Endothelial cell of umbilical vein (primary cell): ENCODE data around the gene OR10A3. TPM values are rescaled to one million over a fixed set of nuclear protein-coding genes. Genes with fewer than 3 reads are reported as not detected.

Source experiments
- BruUV-seq: library from RNA; stranded (reverse); fragments of 400-500 nt; replicated peaks from 2 replicates; lab custom pipeline; 2021; lab: Mats Ljungman, UMichigan
- CTCF ChIA-PET: fragments of 300-600, 350-600 bp; sonication (Branson Sonifier 250); formaldehyde crosslinking; loops from one replicate; lab custom pipeline; 2021; ENCODE audit warnings: antibody characterized with exemption, inconsistent platforms; lab: Charles Lee
- POLR2A ChIA-PET: fragments of 300-600, 350-600 bp; sonication (Branson Sonifier 250); formaldehyde crosslinking; loops from one replicate; lab custom pipeline; 2021; ENCODE audit warnings: antibody characterized with exemption, inconsistent platforms; lab: Charles Lee
- DNase-seq: peaks from one replicate; pipeline ENCODE4 v3.0.0-alpha.2; 2011; ENCODE audit warnings: low read depth, low spot score
- FAIRE-seq: peaks from 2 replicates; lab custom pipeline; 2011; peaks lifted over from hg19 to GRCh38; lab: Jason Lieb, UNC
- H2AFZ ChIP-seq: 2 replicates; pipeline ENCODE4 v1.6.0; 2012; ENCODE audit warnings: low read depth, low read length, control low read depth, inconsistent platforms
- H3K27ac ChIP-seq: 2 replicates; pipeline ENCODE4 v1.5.1; 2011; ENCODE audit warnings: low read depth, mild to moderate bottlenecking, control low read depth, low read length, moderate library complexity; ENCODE audit not compliant: insufficient read depth
- H3K27me3 ChIP-seq, 2 experiments: 2 replicates each; pipeline versions ENCODE4 v1.6.0 to v1.6.1; 2011; ENCODE audit warnings: low read length in 2 of 2, mixed read lengths in 1 of 2; ENCODE audit not compliant: control insufficient read depth in 2 of 2, insufficient read depth in 2 of 2
- H3K36me3 ChIP-seq, 2 experiments: 2 replicates in 1 of 2; 3 replicates in 1 of 2; pipeline ENCODE4 v1.5.1; 2011; ENCODE audit warnings: low read length in 2 of 2, mild to moderate bottlenecking in 1 of 2, moderate library complexity in 1 of 2; ENCODE audit not compliant: control insufficient read depth in 2 of 2, insufficient read depth in 2 of 2; ENCODE audit errors: extremely low read depth in 1 of 2
- H3K4me1 ChIP-seq: 3 replicates; pipeline ENCODE4 v1.5.1; 2011; ENCODE audit warnings: mild to moderate bottlenecking, low read length; ENCODE audit not compliant: control insufficient read depth, insufficient read depth; ENCODE audit errors: extremely low read depth
- H3K4me2 ChIP-seq: 2 replicates; pipeline ENCODE4 v1.6.1; 2011; ENCODE audit warnings: low read length, control low read depth, mixed read lengths; ENCODE audit not compliant: insufficient read depth
- H3K4me3 ChIP-seq, 3 experiments: fragments of 200-600 bp in 1 of 3; sonication (generic), shearing (Covaris generic) in 1 of 3; replicated peaks in 1 of 3; 2 replicates each; pipeline ENCODE4 v1.5.1; 2011 to 2016; ENCODE audit warnings: control low read depth in 3 of 3, low read length in 3 of 3, mild to moderate bottlenecking in 2 of 3, inconsistent platforms in 1 of 3, low read depth in 1 of 3, moderate library complexity in 1 of 3; ENCODE audit not compliant: insufficient read depth in 1 of 3
- H3K79me2 ChIP-seq: 2 replicates; pipeline ENCODE4 v1.6.0; 2012; ENCODE audit warnings: low read length, inconsistent platforms; ENCODE audit not compliant: control insufficient read depth, insufficient read depth
- H3K9ac ChIP-seq: replicated peaks from 2 replicates; pipeline ENCODE3; 2011; ENCODE audit warnings: low read length, control low read depth; ENCODE audit not compliant: insufficient read depth; ENCODE audit errors: extremely low read depth
- H3K9me1 ChIP-seq: replicated peaks from 3 replicates; pipeline ENCODE4 v1.6.0; 2011; ENCODE audit warnings: mild to moderate bottlenecking, low read length; ENCODE audit not compliant: control insufficient read depth, insufficient read depth; ENCODE audit errors: extremely low read depth
- H3K9me3 ChIP-seq: replicated peaks from 2 replicates; pipeline ENCODE4 v1.5.1; 2012; ENCODE audit warnings: low read length, inconsistent platforms; ENCODE audit not compliant: control insufficient read depth, insufficient read depth
- H4K20me1 ChIP-seq: replicated peaks from 2 replicates; pipeline ENCODE3; 2011; ENCODE audit warnings: mild to moderate bottlenecking, low read length; ENCODE audit not compliant: control insufficient read depth, insufficient read depth; ENCODE audit errors: extremely low read depth
- CTCF ChIP-seq, 2 donors: IDR thresholded peaks; 1 replicate in 1 of 2; 2 replicates in 1 of 2; pipeline ENCODE4 v1.5.1; 2011; ENCODE audit warnings: low read length in 2 of 2, mild to moderate bottlenecking in 2 of 2, moderate library complexity in 2 of 2, control low read depth in 1 of 2, inconsistent platforms in 1 of 2, low read depth in 1 of 2; ENCODE audit not compliant: insufficient read depth in 1 of 2; ENCODE audit errors: extremely low read depth in 1 of 2
- EZH2 ChIP-seq: IDR thresholded peaks from 2 replicates; pipeline ENCODE4 v1.6.1; 2012; ENCODE audit warnings: borderline replicate concordance, low read depth, mild to moderate bottlenecking, moderate library complexity, low read length, inconsistent platforms; ENCODE audit not compliant: severe bottlenecking
- FOS ChIP-seq: IDR thresholded peaks from 2 replicates; pipeline ENCODE4 v1.6.1; 2011; ENCODE audit warnings: mild to moderate bottlenecking, low read length, moderate library complexity, borderline replicate concordance; ENCODE audit not compliant: insufficient read depth
- GATA2 ChIP-seq: IDR thresholded peaks from 2 replicates; pipeline ENCODE4 v1.7.0; 2011; ENCODE audit warnings: low read depth, mild to moderate bottlenecking, moderate library complexity, mixed read lengths, low read length; ENCODE audit not compliant: insufficient read length, insufficient read depth
- JUN ChIP-seq: IDR thresholded peaks from 2 replicates; pipeline ENCODE4 v1.6.1; 2011; ENCODE audit warnings: borderline replicate concordance, low read depth; ENCODE audit not compliant: insufficient read length, insufficient read depth
- MYC ChIP-seq: IDR thresholded peaks from one replicate; pipeline ENCODE4 v1.6.1; 2011; ENCODE audit warnings: mild to moderate bottlenecking, low read depth, low read length
- POLR2A ChIP-seq: IDR thresholded peaks from 2 replicates; pipeline ENCODE4 v1.6.1; 2012; ENCODE audit warnings: low read depth, mild to moderate bottlenecking, control low read depth, low read length
- POLR2AphosphoS5 ChIP-seq: IDR thresholded peaks from 2 replicates; pipeline ENCODE4 v1.6.1; 2012; ENCODE audit warnings: low read depth, mild to moderate bottlenecking, control low read depth, low read length, moderate library complexity; ENCODE audit not compliant: insufficient read depth
- dilution Hi-C: fragments of 300-500 bp; cut with MboI; formaldehyde crosslinking; loops from one replicate; pipeline ENCODE4 v1.15.0; 2019; ENCODE audit warnings: low sequenced_read_pairs; ENCODE audit not compliant: extremely low pct_ligation_motif_present
- intact Hi-C: fragments of 100-400 bp; cut with micrococcal nuclease; formaldehyde crosslinking; loops from one replicate; pipeline ENCODE4 v1.10.0; 2022
- polyA plus RNA-seq, 4 experiments: library from polyadenylated mRNA; depleted of rRNA in 3 of 4; stranded (reverse) in 3 of 4; unstranded in 1 of 4; fragments of >200 nt; gene quantifications; 2 replicates each; pipeline versions ENCODE4 v1.2.1 to v1.2.3, GENCODE V29; 2011 to 2012; ENCODE audit warnings: missing spikeins in 1 of 4
- total RNA-seq: library from RNA; stranded (reverse); gene quantifications from 2 replicates; pipeline ENCODE4 v1.2.3, GENCODE V29; 2021
- TF ChIP-seq, protein P1 (sequence below): IDR thresholded peaks from 2 replicates; pipeline ENCODE4 v1.6.1; 2011; ENCODE audit not compliant: insufficient read depth, insufficient read length

Gene OR10A3
- total and polyA plus RNA-seq, 2 donors (not counting 3 experiments of a cell fraction or from before 2014, with no cell fraction given) = not detected

DNA sequence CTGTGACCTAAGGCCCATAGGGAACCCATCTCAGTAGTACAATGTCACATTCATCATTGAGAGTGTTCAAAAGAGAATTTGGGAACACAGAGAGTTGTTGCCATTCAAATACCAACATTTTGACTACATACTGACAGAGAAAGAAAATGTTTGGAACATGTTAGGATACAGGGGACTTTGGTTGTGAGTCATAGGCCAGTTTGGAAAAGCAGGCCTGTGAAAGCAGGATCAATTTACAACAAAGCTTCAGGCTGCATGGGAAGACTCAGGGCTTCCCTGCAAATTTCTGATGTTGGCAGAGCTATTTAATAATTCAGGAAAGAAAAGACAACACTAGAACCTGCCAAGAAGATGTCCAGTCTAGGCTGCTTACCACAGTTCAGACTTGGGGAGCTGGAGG is 23.4 kb upstream of the OR10A3 start:
- TF ChIP-seq FOS (no peak), JUN (no peak), MYC (no peak), CTCF (IDR thresholded peaks at IDR 0.05; ENCODE audit: extremely low read depth in 1 of 2, insufficient read depth in 1 of 2, low read depth in 1 of 2, low read length in 2 of 2) (no peak), GATA2 (no peak), POLR2AphosphoS5 (no peak), EZH2 (no peak), POLR2A (no peak)
- TF ChIP-seq, protein P1, sequence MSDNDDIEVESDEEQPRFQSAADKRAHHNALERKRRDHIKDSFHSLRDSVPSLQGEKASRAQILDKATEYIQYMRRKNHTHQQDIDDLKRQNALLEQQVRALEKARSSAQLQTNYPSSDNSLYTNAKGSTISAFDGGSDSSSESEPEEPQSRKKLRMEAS = no peak
- H3K9me1 ChIP-seq = no peaks in the 10 kb centered on the region

More for the DNA sequence above, 23.4 kb upstream of the OR10A3 start:
- Histone ChIP-seq H3K27ac (no peak overlapping the region), H3K9ac (no peak overlapping the region), H4K20me1 (no peaks in the 10 kb centered on the region), H3K27me3 (peaks cover 2 to 4% of the 10 kb centered on the region in 2 experiments), H3K4me1 (no peaks in the 10 kb centered on the region), H3K4me2 (no peak overlapping the region), H3K4me3 (no peak overlapping the region), H2AFZ (no peak overlapping the region), H3K9me3 (no peaks in the 10 kb centered on the region), H3K36me3 (no peaks in the 10 kb centered on the region), H3K79me2 (no peaks in the 10 kb centered on the region)
- BruUV-seq = no TSS peak
- dilution Hi-C loops (no loop called here), intact Hi-C loops (loop anchor here (5.0 kb wide), 1 partner anchor 613 kb away; no protein-coding TSS in a partner anchor)
- no peak for DNase-seq
- POLR2A ChIA-PET = no interaction called here
- FAIRE-seq = no peak
- CTCF ChIA-PET = interaction anchor here (2.0 kb wide), 1 partner anchor 22 kb away, joined by 5 read pairs; the partner anchor contains the start of gene EIF3F
